ENCODE results near the gene ZNF337.
"Not testable (repeated sequence)": the region's sequence is repeated elsewhere in the genome, so short reads cannot be mapped to it uniquely, and the experiment has no call there.

Gene ZNF337

DNA sequence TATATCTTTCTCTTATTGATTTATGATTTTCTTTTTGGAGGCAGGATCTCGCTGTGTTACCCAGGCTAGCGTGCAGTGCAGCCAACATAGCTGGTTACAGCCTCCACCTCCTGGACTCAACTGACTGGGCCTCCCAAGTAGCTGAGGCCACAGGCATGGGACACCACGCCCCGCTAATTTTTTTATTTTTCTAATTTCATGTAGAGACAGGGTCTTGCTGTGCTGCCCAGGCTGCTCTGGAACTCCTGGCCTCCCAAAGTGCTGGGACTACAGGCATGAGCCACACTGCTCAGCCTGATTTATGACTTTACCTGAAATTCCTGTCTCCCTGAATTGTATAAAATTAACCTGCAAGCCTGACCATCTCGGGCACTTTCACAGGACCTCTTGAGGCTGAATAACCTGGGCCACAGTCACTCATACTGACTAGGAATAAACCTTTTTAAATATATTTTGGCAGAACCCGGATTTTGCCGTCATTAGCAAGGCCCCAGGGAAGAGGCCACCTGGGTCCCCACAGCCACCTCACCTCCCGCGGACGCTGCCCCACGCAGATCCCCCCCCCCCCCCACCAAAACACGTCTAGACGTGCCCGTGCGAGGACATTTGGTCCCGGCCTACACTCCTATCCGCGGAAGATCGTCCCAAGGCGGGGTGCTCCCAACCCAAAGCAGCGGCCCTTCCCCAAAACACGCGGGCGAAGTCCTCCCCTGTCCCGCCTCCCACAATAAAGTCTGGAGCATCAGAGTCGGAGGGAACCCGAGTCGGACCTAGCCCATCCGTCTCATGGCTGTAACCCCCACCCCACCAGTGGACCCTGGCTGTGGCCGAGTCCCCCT lies 902 bp downstream of the ZNF337 start:
- no peak for DNase-seq (ENCODE audit: low read depth)

DNA sequence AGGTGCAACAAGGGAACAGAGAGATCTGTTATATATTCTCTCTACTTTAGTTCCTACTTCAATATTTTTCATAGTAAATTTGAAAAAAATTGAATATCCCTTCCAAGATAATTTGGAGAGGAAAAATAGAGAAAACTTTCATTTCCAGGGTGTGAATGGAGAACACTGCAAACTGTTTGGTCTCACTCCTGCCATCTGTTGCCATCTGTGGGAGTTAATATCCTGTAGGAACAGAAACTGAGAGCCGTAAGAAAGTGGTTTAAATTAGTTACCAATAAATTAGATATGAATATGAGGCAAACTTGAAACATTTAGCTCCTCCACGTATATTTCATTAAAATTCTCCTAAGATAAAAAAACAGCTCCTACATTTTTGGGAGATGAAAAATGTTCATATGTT lies 4.2 kb downstream of the ZNF337 start:
- DNase-seq (ENCODE audit: low read depth), result no peak

DNA sequence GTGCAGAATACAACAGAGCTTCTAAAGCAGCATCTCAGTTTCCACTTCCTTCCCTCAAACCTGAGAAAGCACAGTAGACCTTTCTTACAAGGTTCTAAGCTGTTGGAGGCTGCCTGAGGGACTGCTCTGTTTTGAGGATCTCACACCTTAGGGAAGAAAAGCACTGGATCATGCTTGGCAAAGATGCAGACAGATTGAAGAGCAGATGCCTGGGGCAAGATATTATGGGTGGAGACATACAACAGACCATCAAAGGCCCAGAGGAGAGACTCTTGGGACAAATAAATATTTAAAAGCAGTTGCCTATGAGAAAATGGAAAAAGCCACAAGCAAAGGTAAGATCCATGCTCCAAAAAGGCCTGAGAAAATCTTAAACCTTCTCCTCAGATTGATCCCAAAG lies 6.2 kb downstream of the ZNF337 start:
- DNase-seq (ENCODE audit: low read depth), result no peak

DNA sequence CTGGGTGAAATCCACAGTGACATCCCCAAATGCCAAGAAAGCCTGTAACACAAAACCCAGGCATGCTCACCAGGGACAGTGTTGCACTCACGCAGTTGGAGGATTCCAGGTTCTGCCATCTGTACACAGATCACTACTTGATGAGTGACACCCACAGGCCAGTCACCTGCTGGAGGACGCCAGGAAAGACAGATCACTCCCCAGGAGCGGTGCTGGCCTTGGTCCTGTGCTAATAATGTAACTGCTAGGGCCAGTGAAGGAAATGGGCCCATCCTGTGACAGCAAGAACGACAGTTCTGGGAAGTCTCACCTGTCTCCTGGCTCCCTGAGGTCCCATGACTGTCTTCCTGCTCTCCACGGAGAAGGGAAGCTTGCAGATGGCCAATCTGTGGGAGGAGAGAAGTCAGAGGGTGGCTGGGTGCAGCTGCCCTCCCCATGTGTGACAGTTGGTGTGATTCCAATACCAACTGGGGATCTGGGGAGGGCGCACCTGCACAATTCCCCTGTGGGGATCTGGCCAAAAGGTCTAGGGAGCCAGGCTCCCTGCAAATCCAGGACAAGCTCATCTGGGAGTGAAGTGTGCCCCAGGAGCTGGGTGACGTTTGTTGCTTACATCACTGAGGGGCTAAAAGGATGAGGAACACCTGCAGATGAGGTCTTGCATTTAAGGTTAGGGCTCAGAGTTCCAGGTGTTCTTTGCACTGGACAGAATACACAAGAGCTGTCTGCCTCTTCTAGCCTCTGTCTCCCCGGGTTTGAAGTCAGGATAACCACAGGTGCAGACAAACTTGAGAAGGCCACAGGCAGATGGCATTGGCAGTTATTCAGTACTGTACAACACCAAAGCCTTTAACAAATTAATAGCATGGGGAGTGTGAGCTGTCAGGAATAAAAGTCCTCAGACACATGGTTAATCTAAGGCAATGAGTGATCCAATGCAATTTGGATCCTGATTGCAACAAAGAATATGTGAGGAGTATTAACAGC lies 10.3 kb downstream of the ZNF337 start:
- no peak for DNase-seq (ENCODE audit: low read depth)

DNA sequence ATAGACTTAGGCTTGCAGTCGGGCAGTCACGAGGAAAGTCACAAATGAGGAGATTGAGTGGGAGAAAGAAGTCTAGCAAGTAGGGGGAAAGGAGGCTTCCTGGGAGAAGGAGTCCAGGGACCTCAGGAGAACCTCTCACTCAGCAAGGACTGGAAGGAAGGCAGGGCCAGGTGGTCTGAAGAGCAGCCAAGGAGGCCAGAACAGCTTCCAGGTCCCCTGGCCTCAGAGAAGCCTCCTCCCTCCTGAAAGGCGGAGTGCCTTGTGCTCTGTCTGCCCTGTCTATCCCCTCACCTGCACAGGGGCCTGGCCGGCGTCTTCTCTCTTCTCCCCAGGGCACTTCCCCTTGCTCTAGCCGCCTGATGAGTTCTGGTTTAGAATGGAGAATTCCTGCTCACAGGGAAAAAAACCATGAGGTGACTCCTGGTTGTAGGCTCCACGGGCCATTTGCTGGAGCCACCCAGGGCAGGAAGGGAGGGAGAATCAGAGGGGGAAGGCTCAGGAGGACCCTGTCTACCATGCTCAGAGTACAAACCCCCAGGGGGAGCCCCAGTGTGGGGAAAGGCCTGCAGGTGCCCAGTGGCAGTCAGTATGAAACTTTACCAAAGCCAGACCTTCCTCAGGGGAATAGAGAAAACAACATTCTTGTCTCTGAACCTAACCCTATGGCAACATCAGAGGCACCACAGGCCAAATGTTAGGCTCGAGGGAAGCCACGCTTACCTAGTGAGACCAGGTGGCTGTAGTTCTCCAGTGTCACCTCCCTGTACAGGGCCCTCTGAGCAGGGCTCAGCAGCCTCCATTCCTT lies 11.2 kb downstream of the ZNF337 start:
- DNase-seq (ENCODE audit: low read depth), result no peak

DNA sequence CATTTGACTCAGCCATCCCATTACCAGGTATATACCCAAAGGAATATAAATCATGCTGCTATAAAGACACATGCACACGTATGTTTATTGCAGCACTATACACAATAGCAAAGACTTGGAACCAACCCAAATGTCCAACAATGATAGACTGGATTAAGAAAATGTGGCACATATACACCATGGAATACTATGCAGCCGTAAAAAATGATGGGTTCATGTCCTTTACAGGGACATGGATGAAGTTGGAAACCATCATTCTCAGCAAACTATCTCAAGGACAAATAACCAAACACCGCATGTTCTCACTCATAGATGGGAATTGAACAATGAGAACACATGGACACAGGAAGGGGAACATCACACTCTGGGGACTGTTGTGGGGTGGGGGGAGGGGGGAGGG lies 12.8 kb downstream of the ZNF337 start:
- not testable (repeated sequence) for DNase-seq (ENCODE audit: low read depth)

DNA sequence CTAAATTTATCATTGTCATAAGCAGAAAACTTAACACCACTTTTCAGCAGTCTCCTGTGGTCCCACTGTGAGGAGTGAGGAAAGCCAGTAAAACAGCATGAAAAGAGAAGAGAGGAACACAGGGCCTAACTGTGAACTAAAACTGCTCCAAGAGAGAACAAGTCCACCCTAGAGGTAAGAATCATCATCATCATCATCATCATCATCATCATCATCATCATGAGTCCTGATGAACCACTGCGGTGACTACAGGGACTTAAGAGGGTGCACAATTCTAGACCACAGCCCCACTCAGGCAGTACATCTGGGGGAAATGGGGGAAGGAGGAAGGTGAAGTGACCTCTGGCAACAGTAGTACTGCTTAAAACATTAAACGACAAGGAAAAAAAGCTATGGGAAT lies 13.6 kb downstream of the ZNF337 start:
- DNase-seq (ENCODE audit: low read depth), result no peak

DNA sequence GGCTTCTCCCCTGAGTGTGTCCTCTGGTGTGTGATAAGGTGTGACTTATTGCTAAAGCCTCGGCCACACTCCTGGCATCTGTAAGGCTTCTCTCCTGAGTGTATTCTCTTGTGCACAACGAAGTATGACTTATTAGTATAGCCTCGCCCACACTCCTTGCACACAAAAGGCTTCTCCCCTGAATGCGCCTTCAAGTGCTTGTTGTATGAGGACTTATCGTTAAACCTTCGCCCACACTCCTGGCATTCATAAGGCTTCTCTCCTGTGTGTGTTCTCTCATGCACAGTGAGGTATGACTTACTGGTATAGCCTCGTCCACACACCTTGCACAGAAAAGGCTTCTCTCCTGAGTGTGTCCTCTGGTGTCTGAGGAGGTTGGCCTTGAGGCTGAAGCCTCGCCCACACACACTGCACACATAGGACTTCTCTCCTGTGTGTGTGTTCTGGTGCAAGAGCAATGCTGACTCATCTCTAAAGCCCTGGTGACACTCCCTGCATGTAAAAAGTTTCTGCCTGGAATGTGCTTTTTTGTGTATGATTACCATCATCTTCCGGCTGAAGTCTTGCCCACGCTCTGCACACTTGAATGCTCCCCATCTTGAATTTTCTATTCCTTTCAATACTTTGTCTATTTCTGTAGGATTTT lies 20.4 kb downstream of the ZNF337 start:
- DNase-seq (ENCODE audit: low read depth), result no peak

DNA sequence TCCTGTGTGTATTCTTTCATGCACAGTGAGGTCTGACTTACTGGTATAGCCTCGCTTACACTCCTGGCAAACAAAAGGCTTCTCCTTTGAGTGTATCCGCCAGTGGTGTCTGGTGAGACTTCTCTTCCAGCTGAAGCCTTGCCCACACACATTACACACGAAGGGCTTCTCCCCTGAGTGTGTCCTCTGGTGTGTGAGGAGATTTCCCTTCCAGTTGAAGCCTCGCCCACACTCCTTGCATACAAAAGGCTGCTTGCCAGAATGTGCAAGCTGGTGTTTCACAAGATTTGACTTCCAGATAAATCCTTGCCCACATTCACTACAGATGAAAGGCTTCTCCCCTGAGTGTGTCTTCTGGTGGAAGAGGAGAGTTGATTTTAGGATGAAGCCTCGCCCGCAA lies 21.5 kb downstream of the ZNF337 start:
- no peak for DNase-seq (ENCODE audit: low read depth)

DNA sequence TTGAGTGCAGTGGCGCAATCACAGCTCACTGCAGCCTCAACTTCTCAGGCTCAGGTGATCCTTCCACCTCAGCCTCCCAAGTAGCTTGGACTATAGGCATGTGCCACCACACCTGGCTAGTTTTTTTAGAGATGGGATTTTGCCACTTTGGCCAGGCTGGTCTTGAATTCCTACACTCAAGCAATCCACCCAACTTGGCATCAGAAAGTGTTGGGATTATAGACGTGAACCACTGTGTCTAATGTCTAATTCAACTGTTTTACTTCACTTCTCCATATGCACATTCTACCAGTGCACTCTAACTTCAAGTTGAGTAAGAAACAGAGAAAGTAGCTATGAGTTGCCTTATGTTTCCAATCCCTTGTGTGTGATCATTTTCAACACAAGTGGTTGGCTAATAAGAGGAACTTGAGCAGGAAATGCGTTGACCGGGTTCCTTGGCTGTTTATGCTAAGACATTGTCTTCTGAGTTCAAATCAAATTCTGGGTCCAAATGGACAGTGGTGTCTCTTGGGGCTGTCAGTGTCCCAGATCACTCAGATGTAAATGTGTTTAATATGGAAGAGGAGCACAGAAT lies 23.9 kb downstream of the ZNF337 start:
- DNase-seq (ENCODE audit: low read depth), result no peak

DNA sequence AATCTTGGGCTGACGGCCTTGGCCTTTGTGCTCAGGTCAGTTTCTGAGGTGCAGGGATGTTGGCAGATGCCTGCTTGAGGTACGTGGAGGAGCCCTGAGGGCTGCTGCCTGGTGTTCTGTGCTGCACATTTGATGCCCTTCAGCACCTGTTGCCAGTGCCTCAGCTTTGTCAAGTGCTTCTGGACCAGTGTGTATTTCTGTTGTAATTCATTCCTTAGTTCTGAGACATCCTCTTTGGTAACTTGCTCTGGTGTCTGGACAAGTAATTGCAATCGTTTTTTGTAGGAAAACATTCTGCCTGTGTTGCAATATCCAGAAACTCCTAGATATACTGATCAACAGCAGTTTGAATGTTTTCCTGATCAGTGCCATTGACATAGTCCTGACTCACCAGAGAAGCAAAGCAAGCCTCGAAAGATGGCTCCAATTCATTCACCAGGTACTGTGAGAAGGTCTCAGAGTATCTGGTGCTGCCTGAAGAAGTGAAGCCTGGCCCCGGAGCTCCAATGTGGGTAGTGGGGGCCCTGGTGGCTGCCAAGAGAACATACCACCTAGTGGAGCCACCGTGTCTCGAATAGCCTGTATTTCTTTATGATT lies 26.7 kb downstream of the ZNF337 start:
- no peak for DNase-seq (ENCODE audit: low read depth)

DNA sequence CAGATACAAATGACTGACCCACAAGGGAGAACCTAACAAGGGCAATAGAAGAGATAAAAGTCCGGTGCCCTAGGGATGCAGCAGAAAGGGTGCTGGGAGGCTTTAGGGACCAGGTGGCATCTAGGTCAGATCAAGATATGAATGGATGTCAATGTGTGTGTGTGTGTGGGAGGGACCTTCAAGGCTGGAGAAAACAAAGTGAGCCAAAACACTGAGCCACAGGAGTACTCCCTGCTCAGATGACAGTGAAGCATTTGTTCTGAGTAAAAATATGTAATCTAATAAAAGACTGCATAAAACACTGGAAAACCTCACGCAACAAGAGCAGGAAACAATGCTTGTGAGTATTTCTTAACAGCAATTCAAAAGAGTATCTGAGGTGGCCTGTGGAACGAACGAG lies 28.2 kb downstream of the ZNF337 start:
- DNase-seq (ENCODE audit: low read depth), result no peak

DNA sequence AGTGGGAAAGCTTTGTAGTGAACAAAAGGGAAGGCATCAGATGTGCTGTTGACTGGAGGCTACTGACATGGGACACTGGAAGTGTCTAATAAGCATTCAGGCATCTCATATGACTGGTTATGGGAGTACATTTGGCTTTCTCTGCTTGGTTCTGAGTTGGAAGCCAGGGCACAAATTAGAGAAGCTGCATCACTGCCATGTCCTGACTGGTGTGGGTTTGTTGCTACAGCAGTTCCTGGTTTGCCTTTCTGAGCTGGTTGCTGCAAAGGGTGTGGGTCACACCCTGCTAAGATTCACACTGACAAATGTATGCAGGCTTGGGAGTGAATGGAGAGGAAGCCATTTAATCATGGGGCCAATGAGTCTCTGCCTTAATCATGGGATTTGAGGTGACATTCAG lies 36.7 kb downstream of the ZNF337 start:
- DNase-seq (ENCODE audit: low read depth), result no peak

DNA sequence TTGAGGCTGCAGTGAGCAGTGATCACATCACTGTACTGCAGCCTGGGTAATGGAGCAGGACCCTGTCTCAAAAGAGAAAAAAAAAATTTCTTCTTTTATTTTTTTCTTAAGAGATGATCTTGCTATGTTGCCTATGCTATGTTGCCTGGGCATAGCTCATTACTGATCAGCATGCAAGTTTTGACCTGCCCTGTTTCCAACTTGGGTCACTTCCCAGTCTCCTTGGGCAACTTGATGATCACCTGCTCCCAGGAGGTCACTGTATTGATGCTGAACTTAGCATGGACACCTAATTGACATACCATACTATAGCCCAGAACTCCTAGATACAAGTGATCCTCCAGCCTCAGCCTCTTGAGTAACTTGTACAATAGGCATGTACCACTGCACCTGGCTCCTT lies 42.2 kb downstream of the ZNF337 start:
- no peak for DNase-seq (ENCODE audit: low read depth)

DNA sequence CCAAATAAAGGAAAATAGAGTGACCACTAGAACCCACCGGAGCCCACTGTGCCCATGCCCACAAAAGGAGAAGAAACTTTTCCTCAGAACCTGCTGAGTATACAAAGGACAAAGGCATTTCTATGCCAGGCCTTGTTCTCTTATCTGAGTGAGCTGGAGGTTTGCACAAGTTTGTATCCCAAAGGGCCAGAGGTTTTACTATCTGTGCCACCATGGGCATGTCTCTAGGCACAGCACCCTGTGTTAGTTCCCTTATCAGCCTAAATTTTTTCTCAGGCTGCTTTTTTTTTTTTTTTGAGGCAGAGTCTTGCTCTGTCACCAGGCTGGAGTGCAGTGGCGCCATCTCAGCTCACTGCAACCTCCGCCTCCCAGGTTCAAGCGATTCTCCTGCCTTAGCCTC lies 43.8 kb downstream of the ZNF337 start:
- not testable (repeated sequence) for DNase-seq (ENCODE audit: low read depth)

DNA sequence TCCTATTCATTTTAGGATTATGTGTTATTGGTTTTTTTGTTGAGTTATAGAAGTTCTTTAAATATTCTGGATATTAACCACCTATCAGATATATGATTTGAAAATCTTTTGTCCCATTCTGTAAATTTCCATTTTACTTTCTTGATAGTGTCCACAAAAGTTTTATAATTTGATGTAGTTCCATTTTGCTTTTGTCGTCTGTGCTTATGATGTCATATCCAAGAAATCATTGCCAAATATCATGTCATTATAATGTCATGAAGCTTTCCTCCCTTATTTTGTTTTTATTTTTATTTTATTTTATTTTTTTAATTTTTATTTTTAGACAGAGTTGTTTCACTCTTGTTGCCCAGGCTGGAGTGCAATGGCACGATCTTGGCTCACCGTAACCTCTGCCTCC lies 51.8 kb downstream of the ZNF337 start:
- DNase-seq (ENCODE audit: low read depth), result no peak

DNA sequence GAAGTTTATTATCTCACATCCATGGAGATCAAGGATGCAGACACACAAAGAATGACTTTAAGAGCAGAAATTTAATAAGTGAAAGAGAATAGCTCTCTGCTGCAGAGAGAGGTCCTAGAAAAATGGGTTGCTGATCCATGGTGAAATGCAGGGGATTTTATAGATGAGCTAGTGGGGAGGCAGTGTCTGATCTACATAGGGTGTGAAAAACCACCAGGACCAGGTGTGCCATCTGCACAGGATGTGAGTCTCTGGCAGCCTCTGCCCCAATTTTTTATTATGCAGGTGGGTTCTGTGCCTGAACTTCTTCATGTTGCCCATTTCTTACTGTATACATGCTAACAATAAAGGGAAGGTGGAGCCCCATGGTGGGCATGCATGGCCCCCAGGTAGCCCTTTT lies 52.9 kb downstream of the ZNF337 start:
- DNase-seq (ENCODE audit: low read depth), result no peak

DNA sequence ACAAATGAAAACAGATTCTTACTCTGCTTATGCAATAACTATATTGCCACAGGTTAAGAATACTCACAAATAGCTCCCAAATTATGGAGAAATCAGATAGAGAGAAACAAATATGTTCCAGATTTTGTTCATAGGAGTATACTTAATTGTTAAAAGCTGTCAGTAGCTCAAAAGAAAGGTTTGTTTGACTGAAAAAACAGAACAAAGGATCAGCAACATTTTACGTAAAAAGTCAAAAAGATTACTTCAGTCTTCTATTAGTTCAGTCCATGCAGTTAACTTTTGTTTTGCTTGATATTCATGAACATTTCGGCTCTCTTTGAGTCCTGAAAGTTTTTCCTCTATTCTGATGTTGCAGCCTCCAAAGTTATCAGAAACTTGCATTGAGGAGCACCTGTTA lies 59.4 kb downstream of the ZNF337 start:
- DNase-seq (ENCODE audit: low read depth), result no peak

DNA sequence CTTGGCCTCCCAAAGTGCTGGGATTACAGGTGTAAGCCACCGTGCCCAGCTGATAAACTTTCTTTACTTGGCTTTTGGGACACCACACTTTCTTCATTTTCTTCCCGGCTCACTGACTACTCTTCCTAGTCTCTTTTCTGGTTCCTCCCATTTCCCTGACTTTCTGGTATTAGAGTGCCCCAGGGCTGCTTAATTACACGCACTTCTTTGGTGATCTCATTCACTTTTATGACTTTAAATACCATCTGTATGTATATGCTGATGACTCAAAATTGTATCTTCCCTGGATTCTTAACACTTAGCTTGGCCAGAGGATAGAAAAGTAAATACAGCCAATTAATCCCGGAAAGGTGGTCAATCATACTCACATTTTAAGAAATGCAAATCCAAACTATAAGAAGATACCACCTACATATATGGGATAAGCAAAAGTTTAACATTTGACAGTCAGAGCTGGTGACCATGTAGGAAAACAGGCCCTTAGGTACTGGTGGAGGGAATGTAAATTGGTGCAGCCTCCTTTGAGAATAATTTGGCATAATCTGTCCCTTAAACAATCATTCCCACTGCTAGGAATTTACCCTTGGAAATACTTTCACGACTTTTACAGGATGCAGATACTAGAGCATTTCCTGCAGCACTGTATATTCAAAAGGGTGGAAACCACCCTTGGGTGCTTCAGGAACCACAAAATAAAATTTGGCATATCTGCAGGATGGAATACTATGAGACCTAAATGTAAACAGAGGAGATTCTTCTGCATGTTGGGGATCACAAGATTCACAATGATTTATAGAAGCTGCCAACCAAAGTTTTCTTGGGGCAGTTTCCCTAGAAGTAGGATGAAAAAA lies 63.5 kb downstream of the ZNF337 start:
- DNase-seq (ENCODE audit: low read depth), result no peak

DNA sequence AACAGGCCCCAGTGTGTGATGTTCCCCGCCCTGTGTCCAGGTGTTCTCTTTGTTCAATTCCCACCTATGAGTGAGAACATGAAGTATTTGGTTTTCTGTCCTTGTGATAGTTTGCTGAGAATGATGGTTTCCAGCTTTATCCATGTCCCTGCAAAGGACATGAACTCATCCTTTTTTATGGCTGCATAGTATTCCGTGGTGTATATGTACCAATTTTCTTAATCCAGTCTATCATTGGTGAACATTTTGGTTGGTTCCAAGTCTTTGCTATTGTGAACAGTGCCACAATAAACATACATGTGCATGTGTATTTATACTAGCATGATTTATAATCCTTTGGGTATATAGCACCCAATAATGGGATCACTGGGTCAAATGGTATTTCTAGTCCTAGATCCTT lies 66.0 kb downstream of the ZNF337 start:
- DNase-seq (ENCODE audit: low read depth), result not testable (repeated sequence)
